ENCODE data around the gene TUBA1B. TPM values are rescaled to one million over a fixed set of nuclear protein-coding genes. Genes with fewer than 3 reads are reported as not detected.

The TUBA1B gene
- total and polyA plus RNA-seq, 2 of the 8 experiments (the other 6 are each of a cell fraction or from before 2014, with no cell fraction given) = 2,092 to 6,837 TPM

DNA sequence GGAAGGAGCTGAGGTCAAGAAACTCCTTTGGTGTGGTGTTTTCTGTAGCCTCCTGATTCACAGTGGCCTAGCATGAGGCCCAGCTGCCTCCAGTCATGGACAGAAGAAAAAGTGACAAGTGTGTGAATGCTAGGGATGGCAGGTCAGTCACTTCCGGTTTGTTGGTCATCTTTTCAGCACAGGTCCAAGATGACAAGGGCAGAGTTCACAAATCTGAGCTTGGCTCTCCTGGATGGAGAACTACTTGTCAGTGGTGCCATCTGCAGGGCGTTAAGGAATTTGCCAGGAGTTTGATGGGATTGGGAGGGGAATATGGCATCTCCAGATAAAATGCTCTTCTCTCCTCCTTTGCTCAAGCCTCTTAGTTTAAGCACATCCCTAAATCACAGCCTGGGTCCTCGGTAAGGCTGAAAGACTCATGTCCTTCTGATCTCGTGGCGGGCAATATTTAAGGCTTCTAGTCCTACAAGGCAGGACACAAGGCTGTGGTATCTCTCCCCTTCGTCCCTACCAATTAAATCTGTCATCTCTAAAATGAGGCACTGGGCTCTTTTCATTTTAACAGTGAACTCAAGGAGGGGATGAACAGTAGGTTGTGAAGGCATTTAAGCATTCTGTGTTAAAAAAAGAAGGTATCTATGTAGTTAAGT lies 10.0 kb downstream of the TUBA1B start (continued):
- TF ChIP-seq CTCF (IDR thresholded peaks at IDR 0.05; ENCODE audit: control extremely low read depth in 1 of 3, insufficient read depth in 1 of 3, low read depth in 1 of 3, low read length in 3 of 3) (peak; percentile 48 to 82 (median 80)), YY1 (IDR thresholded peaks at IDR 0.05; ENCODE audit: low read depth, low read length) (0 out of 2 replicates have a peak, but pooled peaks have one; percentile 54), RBBP5 (IDR thresholded peaks at IDR 0.05; ENCODE audit: borderline replicate concordance, low read depth, low read length) (no peak), KDM5A (IDR thresholded peaks at IDR 0.05; ENCODE audit: low read length) (no peak), CBX5 (IDR thresholded peaks at IDR 0.05; ENCODE audit: low read depth, low read length) (no peak)
- TF ChIP-seq, protein P1, sequence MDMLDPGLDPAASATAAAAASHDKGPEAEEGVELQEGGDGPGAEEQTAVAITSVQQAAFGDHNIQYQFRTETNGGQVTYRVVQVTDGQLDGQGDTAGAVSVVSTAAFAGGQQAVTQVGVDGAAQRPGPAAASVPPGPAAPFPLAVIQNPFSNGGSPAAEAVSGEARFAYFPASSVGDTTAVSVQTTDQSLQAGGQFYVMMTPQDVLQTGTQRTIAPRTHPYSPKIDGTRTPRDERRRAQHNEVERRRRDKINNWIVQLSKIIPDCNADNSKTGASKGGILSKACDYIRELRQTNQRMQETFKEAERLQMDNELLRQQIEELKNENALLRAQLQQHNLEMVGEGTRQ (IDR thresholded peaks at IDR 0.05; ENCODE audit: low read length) = no peak
- TF ChIP-seq, protein P2, sequence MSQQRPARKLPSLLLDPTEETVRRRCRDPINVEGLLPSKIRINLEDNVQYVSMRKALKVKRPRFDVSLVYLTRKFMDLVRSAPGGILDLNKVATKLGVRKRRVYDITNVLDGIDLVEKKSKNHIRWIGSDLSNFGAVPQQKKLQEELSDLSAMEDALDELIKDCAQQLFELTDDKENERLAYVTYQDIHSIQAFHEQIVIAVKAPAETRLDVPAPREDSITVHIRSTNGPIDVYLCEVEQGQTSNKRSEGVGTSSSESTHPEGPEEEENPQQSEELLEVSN (IDR thresholded peaks at IDR 0.05) = no peak
